HepG2 (cell line): ENCODE data around the gene IKZF3. TPM values are rescaled to one million over a fixed set of nuclear protein-coding genes. Genes with fewer than 3 reads are reported as not detected.
"Not testable (repeated sequence)": the region's sequence is repeated elsewhere in the genome, so short reads cannot be mapped to it uniquely, and the experiment has no call there.

Experiments used
- ATAC-seq: fragments of 200-7000 bp; cut with Tn5 transposase; 3 replicates; pipeline ENCODE4 v1.9.1; 2020; ENCODE audit warnings: mild to moderate bottlenecking, moderate library complexity
- BruUV-seq: library from RNA; stranded (reverse); fragments of 400-500 nt; replicated peaks from 2 replicates; lab custom pipeline; 2021; lab: Mats Ljungman, UMichigan
- CTCF ChIA-PET: fragments of 300-600 bp; formaldehyde crosslinking; extraction: SDS; loops from one replicate; lab custom pipeline; 2021; ENCODE audit warnings: low total read pairs, inconsistent platforms, low intra/inter-chr PET ratio; lab: Yijun Ruan, JAX
- POLR2A ChIA-PET: fragments of 350-600 bp; sonication (Branson Sonifier 250); formaldehyde crosslinking; loops from one replicate; lab custom pipeline; 2020; ENCODE audit warnings: antibody characterized with exemption, inconsistent platforms; lab: Yijun Ruan, JAX
- DNase-seq: peaks from one replicate; pipeline ENCODE4 v3.0.0-alpha.2; 2015; ENCODE audit warnings: low spot score
- FAIRE-seq: peaks from 3 replicates; lab custom pipeline; 2011; peaks lifted over from hg19 to GRCh38; lab: Jason Lieb, UNC
- H2AFZ ChIP-seq: one replicate; pipeline ENCODE4 v1.6.1; 2011; ENCODE audit warnings: low read length, inconsistent platforms
- H3K27ac ChIP-seq: fragments of 300-600 bp; 3 replicates; pipeline ENCODE4 v1.8.0; 2011; ENCODE audit warnings: mixed run types, mild to moderate bottlenecking, mixed read lengths, low read length, inconsistent platforms; ENCODE audit not compliant: insufficient read depth; ENCODE audit errors: extremely low read length
- H3K27me3 ChIP-seq, 2 experiments: fragments of 200-600 bp in 1 of 2; 2 replicates in 1 of 2; 3 replicates in 1 of 2; pipeline versions ENCODE4 v1.6.0 to v1.8.0; 2011; ENCODE audit warnings: low read length in 2 of 2, mild to moderate bottlenecking in 2 of 2, moderate library complexity in 2 of 2, inconsistent platforms in 1 of 2; ENCODE audit not compliant: insufficient read depth in 2 of 2, control insufficient read depth in 1 of 2
- H3K36me3 ChIP-seq, 2 experiments: fragments of 200-600 bp in 1 of 2; replicated peaks in 1 of 2; 2 replicates in 1 of 2; 3 replicates in 1 of 2; pipeline versions ENCODE4 v1.5.1 to v1.8.0; 2011; ENCODE audit warnings: low read length in 2 of 2, inconsistent platforms in 1 of 2; ENCODE audit not compliant: insufficient read depth in 2 of 2, control insufficient read depth in 1 of 2
- H3K4me1 ChIP-seq: 2 replicates; pipeline ENCODE4 v1.5.1; 2012; ENCODE audit warnings: low read length, inconsistent platforms; ENCODE audit not compliant: insufficient read depth
- H3K4me2 ChIP-seq: 2 replicates; pipeline ENCODE4 v1.6.0; 2011; ENCODE audit warnings: low read depth, low read length, inconsistent platforms
- H3K4me3 ChIP-seq, 3 experiments: fragments of 200-600 bp in 1 of 3; sonication (generic), shearing (Covaris generic) in 1 of 3; replicated peaks in 1 of 3; 2 replicates each; pipeline ENCODE4 v1.5.1; 2011 to 2016; ENCODE audit warnings: low read length in 3 of 3, inconsistent platforms in 2 of 3, low read depth in 2 of 3, mild to moderate bottlenecking in 2 of 3, control low read depth in 1 of 3, mixed read lengths in 1 of 3; ENCODE audit not compliant: insufficient read depth in 1 of 3
- H3K79me2 ChIP-seq: one replicate; pipeline ENCODE4 v1.6.1; 2011; ENCODE audit warnings: low read length, inconsistent platforms; ENCODE audit not compliant: insufficient read depth
- H3K9ac ChIP-seq: 2 replicates; pipeline ENCODE4 v1.6.0; 2011; ENCODE audit warnings: mild to moderate bottlenecking, low read depth, low read length, inconsistent platforms; ENCODE audit not compliant: insufficient read depth
- H3K9me3 ChIP-seq: 2 replicates; pipeline ENCODE4 v1.5.1; 2012; ENCODE audit warnings: mild to moderate bottlenecking, low read length
- H4K20me1 ChIP-seq: 2 replicates; pipeline ENCODE4 v1.6.0; 2011; ENCODE audit warnings: inconsistent platforms, mild to moderate bottlenecking, low read length, moderate library complexity; ENCODE audit not compliant: insufficient read depth
- AGO2 ChIP-seq: fragments of 200-400 bp; formaldehyde crosslinking; optimal IDR thresholded peaks from 2 replicates; pipeline ENCODE3; 2017; ENCODE audit warnings: mild to moderate bottlenecking, low read depth, low read length, moderate library complexity
- CHD2 ChIP-seq: IDR thresholded peaks from 2 replicates; pipeline ENCODE4 v1.6.1; 2011; ENCODE audit warnings: low read depth, low read length, improper control_type of control experiment
- PAF1 ChIP-seq: IDR thresholded peaks from 2 replicates; pipeline ENCODE4 v1.6.1; 2016; ENCODE audit warnings: missing genetic modification reagents, missing compliant biosample characterization
- POLR2A ChIP-seq, 2 experiments: IDR thresholded peaks; 2 replicates each; pipeline ENCODE4 v1.6.1; 2011; ENCODE audit warnings: low read depth in 2 of 2, low read length in 2 of 2, mild to moderate bottlenecking in 1 of 2, moderate library complexity in 1 of 2; ENCODE audit not compliant: insufficient read depth in 1 of 2
- RBM22 ChIP-seq: fragments of 200-400 bp; formaldehyde crosslinking; optimal IDR thresholded peaks from 2 replicates; pipeline ENCODE3; 2017; ENCODE audit warnings: mild to moderate bottlenecking, low read length, moderate library complexity
- ZNF10 ChIP-seq: sonication (generic); formaldehyde crosslinking; IDR thresholded peaks from 2 replicates; pipeline ENCODE4 v1.4.0; 2020; ENCODE audit warnings: mild to moderate bottlenecking, low read depth, missing genetic modification reagents, borderline replicate concordance
- ZNF121 ChIP-seq: sonication (generic); formaldehyde crosslinking; IDR thresholded peaks from 2 replicates; pipeline ENCODE4 v1.5.0; 2020; ENCODE audit warnings: mild to moderate bottlenecking, missing genetic modification reagents
- ZNF572 ChIP-seq: sonication (generic); formaldehyde crosslinking; IDR thresholded peaks from 2 replicates; pipeline ENCODE4 v1.5.1; 2020; ENCODE audit warnings: mild to moderate bottlenecking, missing genetic modification reagents
- ZNF768 ChIP-seq: sonication (generic); formaldehyde crosslinking; IDR thresholded peaks from 2 replicates; pipeline ENCODE4 v1.4.0; 2020; ENCODE audit warnings: missing genetic modification reagents
- WGBS: methylation state at CpG from one replicate; pipeline ENCODE4 v1.1.6; 2017; ENCODE audit warnings: low lambda C conversion rate; 5-methylcytosine and 5-hydroxymethylcytosine counted together
- in situ Hi-C: cut with HindIII; loops from 2 replicates; pipeline ENCODE4 v1.10.0; 2017; ENCODE audit warnings: low pct_unique_long_range_greater_than_20kb; ENCODE audit not compliant: extremely low pct_ligation_motif_present
- intact Hi-C: fragments of 100-400 bp; cut with micrococcal nuclease; formaldehyde crosslinking; loops from one replicate; pipeline ENCODE4 v1.10.0; 2022; ENCODE audit not compliant: unreplicated experiment
- polyA plus RNA-seq, 8 experiments: library from polyadenylated mRNA; depleted of rRNA in 3 of 8; stranded (reverse) in 7 of 8; unstranded in 1 of 8; fragments of >200 nt; fragmentation: Illumina TruSeq in 4 of 8; extraction: Trizol in 4 of 8; gene quantifications; 2 replicates each; pipeline versions ENCODE4 v1.2.1 to v1.2.3, GENCODE V29; 2011 to 2016; ENCODE audit warnings: low read depth in 4 of 8, missing spikeins in 1 of 8, mixed read lengths in 1 of 8; ENCODE audit not compliant: insufficient read depth in 1 of 8
- total RNA-seq, 5 experiments: library from RNA; depleted of rRNA; stranded (reverse); fragments of >200 nt; fragmentation: Illumina TruSeq; extraction: Trizol; gene quantifications; 2 replicates each; pipeline ENCODE4 v1.2.3, GENCODE V29; 2016; ENCODE audit warnings: low read depth in 1 of 5
- TF ChIP-seq, protein P1 (sequence below): sonication (generic); formaldehyde crosslinking; IDR thresholded peaks from 2 replicates; pipeline ENCODE4 v1.5.0; 2020; ENCODE audit warnings: mild to moderate bottlenecking, missing genetic modification reagents
- TF ChIP-seq, protein P2 (sequence below): sonication (generic); formaldehyde crosslinking; IDR thresholded peaks from 2 replicates; pipeline ENCODE4 v1.4.0; 2020; ENCODE audit warnings: mild to moderate bottlenecking, missing genetic modification reagents

The IKZF3 gene
- total and polyA plus RNA-seq, 2 of the 13 experiments (the other 11 are each of a cell fraction or from before 2014, with no cell fraction given): not detected

DNA sequence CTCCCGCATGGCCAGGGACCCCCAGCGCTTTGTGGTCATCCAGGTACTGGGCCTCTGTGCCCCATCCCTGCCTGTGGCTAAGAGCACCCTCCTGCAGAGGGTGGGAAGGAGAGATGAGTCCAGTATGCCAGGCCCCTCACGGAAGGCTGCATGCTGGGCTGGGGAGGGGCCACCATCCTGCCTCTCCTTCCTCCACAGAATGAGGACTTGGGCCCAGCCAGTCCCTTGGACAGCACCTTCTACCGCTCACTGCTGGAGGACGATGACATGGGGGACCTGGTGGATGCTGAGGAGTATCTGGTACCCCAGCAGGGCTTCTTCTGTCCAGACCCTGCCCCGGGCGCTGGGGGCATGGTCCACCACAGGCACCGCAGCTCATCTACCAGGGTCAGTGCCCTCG, 137.5 kb downstream of the IKZF3 start:
- H3K27me3 ChIP-seq: no peaks in the 10 kb centered on the region

DNA sequence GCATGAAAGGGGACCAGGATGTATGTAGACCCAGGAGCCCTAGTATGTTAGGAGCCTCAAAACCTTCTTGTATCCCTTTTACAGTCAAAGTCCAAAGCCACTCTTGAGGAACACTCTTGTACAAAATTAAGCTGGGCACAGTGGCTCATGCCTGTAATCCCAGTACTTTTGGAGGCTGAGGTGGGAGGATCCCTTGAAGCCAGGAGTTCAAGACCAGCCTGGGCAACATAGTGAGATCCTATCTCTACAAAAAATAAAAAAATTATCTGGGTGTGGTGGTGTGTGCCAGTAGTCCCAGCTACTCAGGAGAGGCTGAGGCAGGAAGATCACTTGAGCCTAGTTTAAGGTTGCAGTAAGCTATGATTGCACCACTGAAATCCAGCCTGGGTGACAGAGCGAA, 138.2 kb downstream of the IKZF3 start:
- 100% methylated on average over 1 of the region's 1 CpG for WGBS
- FAIRE-seq, DNase-seq, H3K27ac ChIP-seq, H4K20me1 ChIP-seq, H3K79me2 ChIP-seq, BruUV-seq, H3K9ac ChIP-seq, ATAC-seq, H3K4me2 ChIP-seq, H3K9me3 ChIP-seq, H2AFZ ChIP-seq, H3K4me3 ChIP-seq, intact Hi-C loops, in situ Hi-C loops, CTCF ChIA-PET, H3K27me3 ChIP-seq: not testable (repeated sequence)
- Histone ChIP-seq H3K4me1 (peaks cover 15% of the 10 kb centered on the region), H3K36me3 (peaks cover 19 to 57% of the 10 kb centered on the region in 2 experiments; a peak in 4 of 5 replicates)
- POLR2A ChIA-PET: interaction anchor here (1.2 to 1.9 kb wide), 5 partner anchors 13 to 30 kb away, joined by 3 to 11 read pairs (median 4); no protein-coding TSS in a partner anchor
- TF ChIP-seq, protein P1, sequence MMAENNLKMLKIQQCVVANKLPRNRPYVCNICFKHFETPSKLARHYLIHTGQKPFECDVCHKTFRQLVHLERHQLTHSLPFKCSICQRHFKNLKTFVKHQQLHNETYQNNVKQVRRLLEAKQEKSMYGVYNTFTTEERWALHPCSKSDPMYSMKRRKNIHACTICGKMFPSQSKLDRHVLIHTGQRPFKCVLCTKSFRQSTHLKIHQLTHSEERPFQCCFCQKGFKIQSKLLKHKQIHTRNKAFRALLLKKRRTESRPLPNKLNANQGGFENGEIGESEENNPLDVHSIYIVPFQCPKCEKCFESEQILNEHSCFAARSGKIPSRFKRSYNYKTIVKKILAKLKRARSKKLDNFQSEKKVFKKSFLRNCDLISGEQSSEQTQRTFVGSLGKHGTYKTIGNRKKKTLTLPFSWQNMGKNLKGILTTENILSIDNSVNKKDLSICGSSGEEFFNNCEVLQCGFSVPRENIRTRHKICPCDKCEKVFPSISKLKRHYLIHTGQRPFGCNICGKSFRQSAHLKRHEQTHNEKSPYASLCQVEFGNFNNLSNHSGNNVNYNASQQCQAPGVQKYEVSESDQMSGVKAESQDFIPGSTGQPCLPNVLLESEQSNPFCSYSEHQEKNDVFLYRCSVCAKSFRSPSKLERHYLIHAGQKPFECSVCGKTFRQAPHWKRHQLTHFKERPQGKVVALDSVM (CRISPR knock-in tag): 0 out of 2 replicates have a peak, but pooled peaks have one; percentile 22
- 0 out of 2 replicates have a peak, but pooled peaks have one; percentile 37 for TF ChIP-seq ZNF121 (CRISPR knock-in tag)

More for the DNA sequence above, 137.5 kb downstream of the IKZF3 start:
- no peak overlapping the region for H2AFZ ChIP-seq
- DNase-seq (no peak), ATAC-seq (no peak), FAIRE-seq (no peak)
- H3K9me3 ChIP-seq: no peaks in the 10 kb centered on the region
- ChIA-PET POLR2A (interaction anchor here (1.4 to 1.9 kb wide), 2 partner anchors 13 to 31 kb away, joined by 5 to 11 read pairs; no protein-coding TSS in a partner anchor), CTCF (no interaction called here)
- no peak overlapping the region for H3K4me2 ChIP-seq
- no TSS peak for BruUV-seq
- no peak overlapping the region for H3K27ac ChIP-seq
- no peaks in the 10 kb centered on the region for H4K20me1 ChIP-seq
- no peak overlapping the region for H3K4me3 ChIP-seq
- TF ChIP-seq ZNF768 (0 out of 2 replicates have a peak, but pooled peaks have one; percentile 15), RBM22 (peak; percentile 65), AGO2 (peak; percentile 83), CHD2 (no peak), ZNF572 (CRISPR knock-in tag) (no peak), POLR2A (IDR thresholded peaks at IDR 0.05; ENCODE audit: insufficient read depth in 1 of 2, low read depth in 2 of 2, low read length in 2 of 2) (peak in 1 of 2 experiments; percentile 45; a peak in 2 of 4 replicates), PAF1 (CRISPR knock-in tag) (0 out of 2 replicates have a peak, but pooled peaks have one; percentile 10), ZNF10 (CRISPR knock-in tag) (no peak)
- TF ChIP-seq, protein P2, sequence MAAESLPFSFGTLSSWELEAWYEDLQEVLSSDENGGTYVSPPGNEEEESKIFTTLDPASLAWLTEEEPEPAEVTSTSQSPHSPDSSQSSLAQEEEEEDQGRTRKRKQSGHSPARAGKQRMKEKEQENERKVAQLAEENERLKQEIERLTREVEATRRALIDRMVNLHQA (CRISPR knock-in tag): no peak
- in situ Hi-C loops: no loop called here
- WGBS: 96% methylated on average over 5 of the region's 9 CpGs
- peaks cover 19% of the 10 kb centered on the region for H3K4me1 ChIP-seq
- peaks cover 19 to 57% of the 10 kb centered on the region in 2 experiments; a peak in 4 of 5 replicates for H3K36me3 ChIP-seq
- peaks cover 4% of the 10 kb centered on the region for H3K79me2 ChIP-seq
- no peak overlapping the region for H3K9ac ChIP-seq
- intact Hi-C loops: no loop called here
